ENCODE data around the gene JMJD1C.

DNA sequence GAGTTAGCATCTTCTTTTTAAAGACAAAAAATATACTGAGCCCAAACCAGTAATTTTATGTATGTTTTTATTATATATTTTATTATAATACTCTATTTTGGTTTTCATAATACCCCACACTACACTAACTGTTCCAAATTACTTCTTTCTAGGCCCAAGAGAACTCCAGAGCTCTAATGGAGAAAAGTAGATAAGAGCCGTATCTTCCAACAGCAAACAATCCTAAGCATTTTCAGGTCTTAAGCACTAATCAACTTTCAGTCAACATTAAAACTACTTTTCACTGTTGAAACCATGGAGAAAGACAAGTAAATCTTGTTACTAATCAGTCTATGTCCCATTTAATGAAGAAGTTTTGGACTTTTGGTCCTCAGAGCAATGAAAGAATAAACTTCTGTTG lies 55.1 kb downstream of the JMJD1C start:
- TF ChIP-seq, protein P1, sequence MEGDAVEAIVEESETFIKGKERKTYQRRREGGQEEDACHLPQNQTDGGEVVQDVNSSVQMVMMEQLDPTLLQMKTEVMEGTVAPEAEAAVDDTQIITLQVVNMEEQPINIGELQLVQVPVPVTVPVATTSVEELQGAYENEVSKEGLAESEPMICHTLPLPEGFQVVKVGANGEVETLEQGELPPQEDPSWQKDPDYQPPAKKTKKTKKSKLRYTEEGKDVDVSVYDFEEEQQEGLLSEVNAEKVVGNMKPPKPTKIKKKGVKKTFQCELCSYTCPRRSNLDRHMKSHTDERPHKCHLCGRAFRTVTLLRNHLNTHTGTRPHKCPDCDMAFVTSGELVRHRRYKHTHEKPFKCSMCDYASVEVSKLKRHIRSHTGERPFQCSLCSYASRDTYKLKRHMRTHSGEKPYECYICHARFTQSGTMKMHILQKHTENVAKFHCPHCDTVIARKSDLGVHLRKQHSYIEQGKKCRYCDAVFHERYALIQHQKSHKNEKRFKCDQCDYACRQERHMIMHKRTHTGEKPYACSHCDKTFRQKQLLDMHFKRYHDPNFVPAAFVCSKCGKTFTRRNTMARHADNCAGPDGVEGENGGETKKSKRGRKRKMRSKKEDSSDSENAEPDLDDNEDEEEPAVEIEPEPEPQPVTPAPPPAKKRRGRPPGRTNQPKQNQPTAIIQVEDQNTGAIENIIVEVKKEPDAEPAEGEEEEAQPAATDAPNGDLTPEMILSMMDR (conservative IDR thresholded peaks at IDR 0.05; ENCODE audit: low read depth, low read length) = no peak
- no peak for TF ChIP-seq EZH2phosphoT487 (IDR thresholded peaks at IDR 0.05; ENCODE audit: borderline replicate concordance, low read length)
- TF ChIP-seq EZH2 (IDR thresholded peaks at IDR 0.05; ENCODE audit: low read length, unreplicated experiment) = no peak

All from PC-3 (cell line).